Measurements from ENCODE around the gene KCTD11.

DNA sequence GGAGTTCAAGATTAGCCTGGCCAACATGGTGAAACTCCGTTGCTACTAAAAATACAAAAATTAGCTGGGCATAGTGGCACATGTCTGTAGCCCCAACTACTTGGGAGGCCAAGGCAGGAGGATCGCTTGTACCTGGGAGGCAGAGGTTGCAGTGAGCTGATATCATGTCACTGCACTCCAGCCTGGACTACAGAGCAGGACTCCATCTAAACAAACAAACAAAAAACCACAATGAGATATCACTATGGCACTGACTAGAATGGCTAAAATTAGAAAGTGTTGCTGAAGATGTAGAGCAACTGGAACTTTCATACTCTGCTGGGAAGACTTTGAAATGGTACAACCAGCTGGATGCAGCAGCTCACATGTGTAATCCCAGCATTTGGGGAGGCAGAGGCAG lies 22.4 kb downstream of the KCTD11 start:
- TF ChIP-seq, protein P1, sequence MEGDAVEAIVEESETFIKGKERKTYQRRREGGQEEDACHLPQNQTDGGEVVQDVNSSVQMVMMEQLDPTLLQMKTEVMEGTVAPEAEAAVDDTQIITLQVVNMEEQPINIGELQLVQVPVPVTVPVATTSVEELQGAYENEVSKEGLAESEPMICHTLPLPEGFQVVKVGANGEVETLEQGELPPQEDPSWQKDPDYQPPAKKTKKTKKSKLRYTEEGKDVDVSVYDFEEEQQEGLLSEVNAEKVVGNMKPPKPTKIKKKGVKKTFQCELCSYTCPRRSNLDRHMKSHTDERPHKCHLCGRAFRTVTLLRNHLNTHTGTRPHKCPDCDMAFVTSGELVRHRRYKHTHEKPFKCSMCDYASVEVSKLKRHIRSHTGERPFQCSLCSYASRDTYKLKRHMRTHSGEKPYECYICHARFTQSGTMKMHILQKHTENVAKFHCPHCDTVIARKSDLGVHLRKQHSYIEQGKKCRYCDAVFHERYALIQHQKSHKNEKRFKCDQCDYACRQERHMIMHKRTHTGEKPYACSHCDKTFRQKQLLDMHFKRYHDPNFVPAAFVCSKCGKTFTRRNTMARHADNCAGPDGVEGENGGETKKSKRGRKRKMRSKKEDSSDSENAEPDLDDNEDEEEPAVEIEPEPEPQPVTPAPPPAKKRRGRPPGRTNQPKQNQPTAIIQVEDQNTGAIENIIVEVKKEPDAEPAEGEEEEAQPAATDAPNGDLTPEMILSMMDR (IDR thresholded peaks at IDR 0.05 in 8 of 11, conservative IDR thresholded peaks at IDR 0.05 in 3 of 11), result no peak
- no peak for TF ChIP-seq POLR2AphosphoS5 (IDR thresholded peaks at IDR 0.05)
